8988T (cell line): ENCODE results near the gene STIM1.
"Not testable (repeated sequence)": the region's sequence is repeated elsewhere in the genome, so short reads cannot be mapped to it uniquely, and the experiment has no call there.

Experiments
- DNase-seq: peaks from one replicate; pipeline ENCODE4 v3.0.0; 2011

The STIM1 gene

DNA sequence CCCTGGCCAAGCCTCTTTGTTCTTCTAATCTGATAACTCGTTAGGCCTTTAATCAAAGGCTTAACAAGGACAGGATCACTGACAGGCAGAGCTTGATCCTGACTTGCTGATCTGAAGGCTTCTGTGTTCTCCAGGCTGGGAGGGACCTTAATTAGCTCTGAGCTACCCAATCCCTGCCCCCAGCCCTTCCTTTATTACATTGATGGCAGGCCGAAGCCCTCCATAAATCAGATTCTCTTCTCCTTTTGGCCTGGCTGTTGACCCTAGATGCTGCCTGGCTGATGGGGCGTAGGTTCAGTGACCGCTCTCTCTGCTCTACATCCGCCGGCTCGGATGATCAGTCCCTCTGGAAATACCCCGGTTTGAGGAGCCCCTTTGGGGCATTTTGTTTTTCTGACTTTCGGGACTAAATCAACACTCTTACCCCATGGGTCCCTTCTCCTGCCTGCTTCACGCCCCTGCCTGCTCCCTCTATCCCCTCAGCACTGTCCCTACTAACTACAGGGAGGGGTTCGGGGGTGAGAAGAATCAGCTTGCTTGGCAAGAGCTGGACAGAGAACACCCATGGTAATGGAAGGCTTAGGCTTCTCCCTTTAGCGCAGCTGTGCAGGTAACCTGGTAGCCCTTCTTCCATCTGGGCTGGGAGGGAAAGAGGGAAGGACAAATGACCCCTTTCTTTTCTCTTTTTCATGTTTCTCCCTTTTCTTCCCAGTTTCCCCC is 229.1 kb downstream of the STIM1 start:
- DNase-seq: no peak

DNA sequence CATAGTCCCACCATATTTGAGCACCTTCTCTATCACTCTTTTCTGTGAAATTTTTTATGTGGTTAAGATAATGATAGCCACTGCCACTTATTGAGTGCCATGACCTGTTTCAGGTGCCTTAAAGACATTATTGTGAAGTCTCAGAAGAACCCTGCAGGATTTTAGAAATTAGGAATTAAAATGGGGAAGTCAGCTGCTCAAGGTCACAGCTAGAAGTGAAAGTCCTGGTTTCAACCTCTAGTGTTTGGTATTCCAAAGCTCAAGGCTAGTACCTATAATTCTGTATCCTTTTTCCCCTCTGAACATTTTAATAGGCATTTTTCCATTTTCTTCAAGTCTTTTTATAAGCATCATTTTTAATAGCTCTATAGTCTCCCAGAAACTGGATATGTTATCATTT is 230.1 kb downstream of the STIM1 start:
- no peak for DNase-seq

DNA sequence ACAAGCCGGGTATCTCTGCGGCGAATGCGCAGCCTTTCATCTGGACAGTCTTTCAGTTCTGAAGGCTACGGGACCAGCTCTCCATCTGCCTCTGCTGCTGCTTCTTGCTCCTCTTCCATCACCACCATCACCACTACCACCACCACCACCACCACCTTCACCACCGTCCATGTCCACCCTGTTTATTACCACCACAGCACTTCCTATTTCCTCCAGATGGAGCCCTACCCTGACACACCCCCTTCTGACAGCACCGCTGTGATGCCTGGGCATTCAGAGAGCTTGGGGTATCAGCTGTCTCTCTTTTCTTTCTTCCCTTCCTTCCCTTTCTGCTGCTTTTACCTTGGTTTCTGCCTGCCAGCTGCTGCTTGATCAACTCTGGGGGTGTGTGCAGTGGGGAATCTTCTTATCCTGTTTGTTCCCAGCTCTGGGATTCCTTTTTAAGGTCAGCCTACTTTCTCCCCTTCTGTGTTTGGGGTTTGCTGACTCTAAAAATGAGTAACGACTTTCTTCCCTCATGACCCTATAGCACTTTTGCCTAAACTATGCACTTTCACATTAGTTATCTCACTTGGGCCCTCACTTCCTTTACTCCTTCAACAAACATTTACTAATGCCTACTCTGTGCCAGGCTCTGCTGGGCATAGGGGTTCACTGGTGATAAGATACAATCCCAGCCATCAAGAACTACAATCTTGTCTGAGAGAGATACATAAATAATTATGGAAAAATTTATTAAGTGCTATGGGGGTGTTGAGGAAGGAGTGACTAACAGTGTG is 231.3 kb downstream of the STIM1 start:
- no peak for DNase-seq

DNA sequence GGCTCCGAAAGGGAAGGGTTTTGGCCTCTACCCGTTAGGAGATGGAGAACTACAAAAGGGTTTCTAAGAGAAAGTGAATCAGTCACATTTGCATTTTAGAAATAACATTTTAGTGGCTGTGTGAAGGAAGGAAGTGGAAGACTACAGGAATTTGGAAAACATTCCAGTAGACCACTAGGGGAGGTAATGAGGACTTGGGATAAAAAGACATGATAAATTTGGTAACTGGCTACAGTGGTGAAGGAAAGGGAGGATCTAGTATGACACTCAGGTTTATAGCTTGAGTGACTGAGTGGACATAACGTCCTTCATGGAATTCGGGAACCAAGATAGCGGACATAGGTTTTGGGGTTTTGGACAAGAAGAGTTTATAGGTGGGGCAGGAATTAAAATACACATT is 232.1 kb downstream of the STIM1 start:
- no peak for DNase-seq

DNA sequence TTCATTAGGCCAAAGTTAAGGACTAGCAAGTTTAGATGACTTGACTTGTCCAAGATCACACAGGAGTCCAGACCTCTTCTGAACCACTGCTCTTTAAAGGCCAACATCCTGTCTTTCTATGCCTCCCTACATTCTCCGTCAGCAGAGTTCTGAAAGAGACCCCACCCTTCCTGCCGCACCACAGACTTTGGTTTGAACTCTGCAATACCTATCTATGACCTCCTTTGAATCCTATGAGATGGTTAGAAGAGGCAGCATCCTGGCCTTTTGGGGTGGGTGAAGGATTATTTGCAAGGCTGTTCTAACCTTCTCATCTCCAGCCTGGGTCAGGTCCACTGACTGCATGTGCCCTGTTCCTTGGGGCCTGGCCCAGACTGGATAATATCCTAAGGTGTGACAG is 234.8 kb downstream of the STIM1 start:
- no peak for DNase-seq

DNA sequence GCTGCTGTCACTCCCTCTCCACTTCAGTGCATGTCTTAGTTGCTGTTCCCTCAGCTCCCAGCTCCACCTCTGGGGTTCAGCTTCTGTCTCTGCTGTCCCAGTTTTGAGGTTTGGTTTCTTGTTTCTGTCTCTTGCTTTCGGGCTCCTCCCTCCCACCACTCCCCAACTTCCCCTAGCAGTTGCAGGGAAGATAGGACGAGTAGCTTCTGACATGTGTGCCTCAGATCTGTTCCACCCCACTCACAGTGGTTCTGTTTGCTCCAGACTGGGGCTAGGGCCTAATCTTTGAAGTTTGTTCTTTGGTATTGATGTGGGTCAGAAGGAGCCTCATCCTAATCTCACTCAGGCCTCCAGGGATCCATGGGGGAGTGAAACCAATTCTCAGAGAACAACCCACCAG is 236.6 kb downstream of the STIM1 start:
- no peak for DNase-seq

DNA sequence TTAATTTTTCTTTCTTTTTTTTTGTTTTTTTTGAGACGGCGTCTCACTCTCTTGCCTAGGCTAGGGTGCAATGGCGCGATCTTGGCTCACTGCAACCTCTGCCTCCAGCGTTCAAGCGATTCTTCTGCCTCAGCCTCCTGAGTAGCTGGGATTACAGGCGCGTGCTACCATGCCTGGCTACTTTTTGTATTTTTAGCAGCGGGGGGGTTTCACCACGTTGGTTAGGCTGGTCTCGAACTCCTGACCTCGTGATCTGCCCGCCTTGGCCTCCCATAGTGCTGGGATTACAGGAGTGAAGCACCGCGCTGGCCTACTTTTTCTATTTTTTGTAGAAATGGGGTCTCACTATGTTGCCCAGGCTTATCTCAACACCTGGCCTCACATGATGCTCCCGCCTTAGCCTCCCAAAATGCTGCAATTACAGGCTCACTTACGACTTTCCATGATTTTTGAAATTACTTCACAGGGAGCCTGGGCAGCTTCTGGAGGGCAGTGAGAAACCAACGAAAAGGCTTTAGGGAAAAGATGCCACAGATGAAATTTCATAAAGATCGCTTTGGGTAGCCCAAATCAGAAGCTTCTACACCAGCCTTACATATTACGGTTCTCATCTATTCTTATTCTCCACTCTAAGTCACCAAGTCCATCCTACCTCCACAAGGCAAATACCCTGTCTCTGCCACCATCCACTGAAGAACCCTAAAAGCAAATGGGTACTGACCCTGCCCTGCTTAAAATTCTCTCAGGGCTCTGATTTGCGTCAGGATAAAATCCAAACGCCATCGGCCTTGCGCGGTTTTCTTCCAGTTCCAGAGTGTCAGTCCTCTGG is 238.3 kb downstream of the STIM1 start:
- DNase-seq: no peak

DNA sequence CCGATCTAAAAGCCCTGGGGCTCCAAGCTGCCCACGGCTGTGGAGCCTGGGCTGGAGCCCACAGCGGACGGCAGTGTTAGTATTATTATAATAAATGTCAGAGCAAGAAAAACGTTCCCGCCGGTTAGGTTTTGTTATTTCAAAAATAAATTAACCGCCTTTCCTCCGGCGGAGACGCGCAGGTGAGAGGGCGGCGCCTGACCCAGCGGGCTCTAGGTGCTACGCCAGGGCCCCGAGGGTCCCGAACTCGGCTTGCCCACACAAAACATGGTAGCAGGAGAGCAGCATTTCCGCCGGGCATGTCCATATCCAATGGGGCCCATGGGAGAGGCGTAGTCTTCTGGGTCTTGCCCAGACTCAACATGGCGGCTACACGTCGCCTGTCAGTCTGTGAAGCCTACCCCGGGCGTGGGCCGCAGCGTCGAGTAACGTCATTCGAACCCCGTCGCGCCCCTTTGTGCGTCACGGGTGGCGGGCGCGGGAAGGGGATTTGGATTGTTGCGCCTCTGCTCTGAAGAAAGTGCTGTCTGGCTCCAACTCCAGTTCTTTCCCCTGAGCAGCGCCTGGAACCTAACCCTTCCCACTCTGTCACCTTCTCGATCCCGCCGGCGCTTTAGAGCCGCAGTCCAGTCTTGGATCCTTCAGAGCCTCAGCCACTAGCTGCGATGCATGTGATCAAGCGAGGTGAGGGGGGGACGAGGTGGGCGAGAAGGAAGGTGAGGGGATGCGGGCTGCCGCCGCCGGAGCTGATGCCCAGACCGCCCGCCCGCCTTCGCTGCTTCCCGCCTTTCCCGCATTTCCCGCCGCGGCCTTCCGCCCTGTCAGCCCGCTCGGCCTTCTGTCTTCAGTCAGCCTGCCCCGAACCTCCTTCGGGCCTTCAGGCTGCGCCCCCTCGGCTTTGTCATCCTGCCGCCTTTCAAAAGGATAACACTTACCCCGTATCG is 239.2 kb downstream of the STIM1 start, which contains the start of gene RRM1:
Gene RRM1, plus strand, starts transcription at position 452 of the 944 bp plus-strand sequence. Its CDS starts 214 bp downstream, at position 666.
- peak; percentile 81 for DNase-seq

DNA sequence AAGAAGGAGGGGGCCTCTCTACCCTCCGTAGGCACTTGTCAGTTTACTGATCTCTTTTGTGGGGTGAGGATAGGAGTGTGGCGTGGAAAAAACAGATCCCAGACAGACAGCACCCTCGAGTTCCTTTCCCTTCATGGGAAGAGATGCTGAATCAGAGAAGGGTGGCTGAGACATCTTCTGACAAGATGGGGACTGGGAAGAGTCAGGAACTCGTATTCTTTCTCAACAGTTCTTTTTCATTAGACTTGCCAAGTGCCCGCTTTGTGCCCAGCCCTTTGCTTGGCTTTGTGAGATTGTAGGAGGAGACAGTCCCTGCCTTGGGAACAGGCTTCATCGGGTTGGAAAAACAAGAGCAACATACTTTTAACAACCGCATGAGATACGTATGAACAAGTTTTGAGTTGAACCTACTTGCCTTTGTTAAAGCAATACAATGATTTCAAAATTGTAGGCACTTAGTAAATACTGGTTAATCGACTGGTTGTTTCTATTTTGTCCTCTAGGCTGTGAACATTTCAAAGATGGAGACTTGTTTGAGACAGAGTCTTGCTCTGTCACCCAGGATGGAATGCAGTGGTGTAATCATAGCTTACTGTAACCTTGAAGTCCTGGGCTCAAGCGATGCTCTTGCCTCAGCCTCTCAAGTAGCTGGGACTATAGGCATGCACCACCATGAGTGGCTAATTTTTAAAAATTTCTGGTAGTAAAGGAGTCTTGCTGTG is 240.2 kb downstream of the STIM1 start:
- DNase-seq: no peak

DNA sequence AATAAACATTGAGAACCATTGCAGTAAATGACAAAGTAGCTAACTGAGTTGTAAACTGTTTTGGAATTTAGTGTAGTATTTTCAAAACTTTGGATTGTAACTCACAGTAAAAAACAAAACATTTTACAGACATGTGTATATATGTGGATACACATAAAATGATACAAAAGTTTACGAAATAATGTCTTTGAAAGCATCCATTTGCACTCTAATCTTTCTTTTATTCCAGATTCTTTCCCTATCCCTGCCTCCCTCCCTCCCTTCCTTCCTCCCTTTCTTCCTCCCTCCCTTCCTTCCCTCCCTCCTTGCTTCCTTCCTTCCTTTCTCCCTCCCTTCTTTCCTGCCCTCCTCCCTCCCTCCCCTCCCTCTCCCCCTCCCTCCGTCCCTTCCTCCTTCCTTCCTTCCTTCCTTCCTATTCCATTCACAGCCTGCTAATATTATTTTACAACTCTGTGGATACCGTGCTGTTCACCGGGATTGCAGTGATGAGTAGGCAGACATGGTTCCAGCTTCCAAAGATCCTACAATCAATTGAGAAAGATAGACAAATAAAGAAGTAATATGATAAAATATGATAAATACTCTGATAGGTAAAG is 242.7 kb downstream of the STIM1 start:
- DNase-seq: no peak

DNA sequence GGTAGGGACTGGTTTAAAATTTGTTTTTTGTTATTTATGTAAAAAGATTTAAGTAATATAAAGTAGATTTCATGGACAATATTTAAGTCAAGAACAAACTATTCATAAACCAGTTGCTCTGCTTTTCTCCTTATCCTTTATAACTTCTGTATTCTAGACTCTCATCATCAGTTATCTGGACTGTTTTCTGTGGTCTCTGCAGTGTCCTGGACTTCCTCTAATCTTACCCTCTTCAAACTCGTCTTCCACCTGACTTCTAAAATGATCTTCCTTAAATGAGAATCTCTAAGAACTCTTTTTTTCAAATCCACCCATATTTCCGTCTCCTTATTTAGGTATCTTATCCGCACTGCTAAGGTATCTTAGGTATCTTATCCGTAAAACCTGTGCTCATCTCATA is 247.2 kb downstream of the STIM1 start:
- no peak for DNase-seq

DNA sequence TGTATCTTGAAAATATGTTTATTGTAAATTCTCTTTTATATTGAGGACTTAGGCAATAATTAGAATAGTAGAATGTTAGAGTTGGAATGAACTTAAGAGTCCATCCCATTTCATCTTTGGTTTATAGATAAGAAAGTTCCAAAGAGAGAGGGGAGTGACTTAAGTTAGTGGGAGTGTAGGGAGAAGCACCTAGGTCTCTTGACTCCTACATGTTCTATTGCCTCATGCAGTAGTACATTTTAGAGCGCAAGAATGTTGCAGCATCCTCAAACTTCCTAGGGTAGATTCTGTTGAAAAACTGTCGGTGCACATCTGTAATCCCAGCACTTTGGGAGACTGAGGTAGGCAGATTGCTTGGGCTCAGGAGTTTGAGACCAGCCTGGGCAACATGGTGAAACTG is 247.8 kb downstream of the STIM1 start:
- DNase-seq: no peak

DNA sequence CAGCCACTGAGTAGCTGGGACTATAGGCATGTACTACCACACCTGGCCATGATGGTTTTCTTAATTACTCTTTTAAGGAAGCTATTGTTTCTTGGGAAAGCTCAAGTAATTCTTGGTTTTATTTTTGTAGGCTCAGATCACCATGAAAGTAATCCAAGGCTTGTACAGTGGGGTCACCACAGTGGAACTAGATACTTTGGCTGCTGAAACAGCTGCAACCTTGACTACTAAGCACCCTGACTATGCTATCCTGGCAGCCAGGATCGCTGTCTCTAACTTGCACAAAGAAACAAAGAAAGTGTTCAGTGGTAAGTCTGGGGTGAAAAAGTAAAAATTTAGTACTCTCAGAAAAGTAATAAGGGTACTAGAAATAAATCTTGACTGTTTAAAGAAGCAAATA is 250.5 kb downstream of the STIM1 start:
- no peak for DNase-seq

DNA sequence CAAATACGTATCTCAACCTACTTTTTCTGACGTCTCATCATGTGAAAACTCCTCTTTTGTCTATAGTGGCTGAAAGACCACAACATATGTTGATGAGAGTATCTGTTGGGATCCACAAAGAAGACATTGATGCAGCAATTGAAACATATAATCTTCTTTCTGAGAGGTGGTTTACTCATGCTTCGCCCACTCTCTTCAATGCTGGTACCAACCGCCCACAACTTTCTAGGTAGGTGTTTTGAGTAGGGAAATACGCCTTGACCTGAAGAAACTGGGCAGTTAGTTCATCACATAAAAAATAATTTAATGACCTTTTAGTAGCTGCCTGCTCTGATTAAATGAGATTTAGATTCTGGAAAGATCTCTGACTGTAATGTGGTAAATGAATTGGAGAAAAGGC is 256.4 kb downstream of the STIM1 start:
- DNase-seq: no peak

DNA sequence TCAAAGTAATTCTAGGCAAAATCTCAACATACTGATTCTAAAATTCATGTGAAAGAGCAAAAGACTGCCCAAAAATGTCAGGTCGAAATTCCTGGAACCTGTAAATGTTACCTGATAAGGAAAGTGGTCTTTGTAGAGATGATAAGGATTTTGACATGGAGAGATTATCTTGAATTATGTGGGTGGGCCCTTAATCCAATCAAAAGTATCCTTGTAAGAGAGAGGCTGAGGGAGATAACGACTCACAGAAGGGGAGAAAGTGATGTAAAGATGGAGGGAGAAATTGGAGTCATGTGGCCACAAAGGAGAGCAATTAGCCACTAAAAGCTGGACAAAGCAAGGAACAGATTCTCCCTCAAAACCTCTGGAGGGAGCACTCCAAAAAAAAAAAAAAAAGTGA is 259.7 kb downstream of the STIM1 start:
- DNase-seq: no peak

DNA sequence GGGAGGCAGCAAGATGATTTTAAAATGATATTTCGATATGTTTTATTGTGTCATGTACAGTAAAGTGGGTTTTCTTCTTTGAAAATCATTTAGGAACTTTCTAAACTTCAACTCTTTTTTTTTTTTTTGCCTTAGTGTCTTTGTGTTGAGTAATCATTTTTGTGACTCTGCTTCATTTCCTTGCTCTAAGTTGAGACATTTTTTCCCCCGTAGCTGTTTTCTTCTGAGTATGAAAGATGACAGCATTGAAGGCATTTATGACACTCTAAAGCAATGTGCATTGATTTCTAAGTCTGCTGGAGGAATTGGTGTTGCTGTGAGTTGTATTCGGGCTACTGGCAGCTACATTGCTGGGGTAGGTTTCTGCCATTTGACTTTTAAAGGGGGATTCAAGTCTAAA is 262.6 kb downstream of the STIM1 start:
- DNase-seq: no peak

DNA sequence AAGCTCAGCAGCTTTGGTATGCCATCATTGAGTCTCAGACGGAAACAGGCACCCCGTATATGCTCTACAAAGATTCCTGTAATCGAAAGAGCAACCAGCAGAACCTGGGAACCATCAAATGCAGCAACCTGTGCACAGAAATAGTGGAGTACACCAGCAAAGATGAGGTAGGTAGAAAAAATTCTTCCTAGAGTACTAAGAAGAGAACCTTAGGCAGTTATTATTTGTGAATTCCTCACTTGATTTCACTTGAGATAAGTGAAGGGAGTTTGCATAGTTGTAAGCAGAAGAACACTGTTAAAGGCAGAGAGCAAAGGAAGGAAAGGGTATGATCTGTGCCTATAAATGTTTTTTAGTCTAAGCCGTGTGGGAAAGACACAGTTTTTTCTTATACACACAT is 267.8 kb downstream of the STIM1 start:
- no peak for DNase-seq

DNA sequence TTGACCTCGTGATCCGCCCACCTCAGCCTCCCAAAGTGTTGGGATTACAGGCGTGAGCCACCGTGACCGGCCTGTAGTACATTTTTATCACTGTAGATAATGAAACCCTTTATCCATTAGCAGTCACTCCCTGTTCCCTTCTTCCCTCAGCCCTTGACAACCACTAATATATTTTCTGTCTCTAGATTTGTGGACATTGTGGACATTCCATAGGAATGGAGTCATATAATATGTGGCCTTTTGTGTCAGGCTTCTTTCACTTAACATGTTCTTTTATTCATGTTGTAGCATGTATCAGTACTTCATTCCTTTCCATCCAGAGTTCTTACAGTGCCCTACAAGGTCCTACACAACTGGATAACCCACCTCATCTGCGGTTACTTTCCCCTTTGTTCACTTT is 269.7 kb downstream of the STIM1 start:
- no peak for DNase-seq

DNA sequence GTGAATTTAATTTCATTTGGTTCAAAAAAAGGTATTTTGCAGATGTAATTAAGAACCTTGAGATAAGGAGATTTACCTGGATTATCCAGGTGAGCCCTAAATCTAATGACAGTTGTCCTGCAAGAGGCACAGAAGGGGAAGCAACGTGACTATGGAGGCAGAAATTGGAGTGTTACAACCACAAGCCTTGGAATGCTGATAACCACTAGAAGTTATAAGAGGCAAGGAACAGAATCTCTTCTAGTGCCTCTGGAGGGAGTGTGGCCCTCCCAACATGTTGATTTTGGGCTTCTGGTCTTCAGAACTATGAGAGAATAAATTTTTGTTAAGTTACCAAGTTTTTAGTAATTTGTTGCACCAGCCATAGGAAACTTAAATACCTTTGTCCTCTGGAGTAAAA is 271.9 kb downstream of the STIM1 start:
- DNase-seq: no peak

DNA sequence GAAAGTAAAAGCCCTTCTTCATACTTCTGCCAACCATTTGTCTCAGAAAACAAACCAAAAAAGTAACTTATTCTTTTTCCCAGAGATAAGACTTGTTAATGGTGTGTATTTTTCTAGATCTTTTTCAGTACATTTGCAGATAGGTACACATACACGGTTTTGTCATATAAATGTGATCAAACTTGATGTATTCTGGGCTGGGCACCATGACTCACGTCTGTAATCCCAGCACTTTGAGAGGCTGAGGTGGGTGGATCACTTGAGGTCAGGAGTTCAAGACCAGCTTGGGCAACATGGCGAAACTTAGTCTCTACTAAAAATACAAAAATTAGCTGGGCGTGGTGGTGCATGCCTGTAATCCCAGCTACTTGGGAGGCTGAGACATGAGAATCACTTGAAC is 274.8 kb downstream of the STIM1 start:
- DNase-seq: not testable (repeated sequence)

DNA sequence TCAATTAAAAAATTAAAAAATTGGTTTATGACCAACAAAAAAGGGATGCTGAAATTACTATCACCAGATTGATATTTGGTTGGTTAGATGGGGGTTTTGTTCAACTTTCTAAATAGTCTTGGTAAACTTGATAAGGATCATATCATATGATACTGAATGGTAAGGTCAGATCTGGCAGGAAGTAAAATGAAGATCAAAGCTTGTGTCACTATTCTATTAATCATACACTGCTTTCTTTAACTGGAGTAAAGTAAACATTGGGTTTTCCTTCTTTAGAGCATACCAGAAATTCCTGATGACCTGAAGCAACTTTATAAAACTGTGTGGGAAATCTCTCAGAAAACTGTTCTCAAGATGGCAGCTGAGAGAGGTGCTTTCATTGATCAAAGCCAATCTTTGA is 279.3 kb downstream of the STIM1 start:
- DNase-seq: no peak
